Endothelial cell of umbilical vein (primary cell): ENCODE results near the gene NTN1. TPM values are rescaled to one million over a fixed set of nuclear protein-coding genes. Genes with fewer than 3 reads are reported as not detected.

Experiments
- BruUV-seq: library from RNA; stranded (reverse); fragments of 400-500 nt; replicated peaks from 2 replicates; lab custom pipeline; 2021; lab: Mats Ljungman, UMichigan
- CTCF ChIA-PET: fragments of 300-600, 350-600 bp; sonication (Branson Sonifier 250); formaldehyde crosslinking; loops from one replicate; lab custom pipeline; 2021; ENCODE audit warnings: antibody characterized with exemption, inconsistent platforms; lab: Charles Lee
- POLR2A ChIA-PET: fragments of 300-600, 350-600 bp; sonication (Branson Sonifier 250); formaldehyde crosslinking; loops from one replicate; lab custom pipeline; 2021; ENCODE audit warnings: antibody characterized with exemption, inconsistent platforms; lab: Charles Lee
- DNase-seq: peaks from one replicate; pipeline ENCODE4 v3.0.0-alpha.2; 2011; ENCODE audit warnings: low read depth, low spot score
- FAIRE-seq: peaks from 2 replicates; lab custom pipeline; 2011; peaks lifted over from hg19 to GRCh38; lab: Jason Lieb, UNC
- H2AFZ ChIP-seq: 2 replicates; pipeline ENCODE4 v1.6.0; 2012; ENCODE audit warnings: low read depth, low read length, control low read depth, inconsistent platforms
- H3K27ac ChIP-seq: 2 replicates; pipeline ENCODE4 v1.5.1; 2011; ENCODE audit warnings: low read depth, mild to moderate bottlenecking, control low read depth, low read length, moderate library complexity; ENCODE audit not compliant: insufficient read depth
- H3K27me3 ChIP-seq, 2 experiments: 2 replicates each; pipeline versions ENCODE4 v1.6.0 to v1.6.1; 2011; ENCODE audit warnings: low read length in 2 of 2, mixed read lengths in 1 of 2; ENCODE audit not compliant: control insufficient read depth in 2 of 2, insufficient read depth in 2 of 2
- H3K36me3 ChIP-seq, 2 experiments: 2 replicates in 1 of 2; 3 replicates in 1 of 2; pipeline ENCODE4 v1.5.1; 2011; ENCODE audit warnings: low read length in 2 of 2, mild to moderate bottlenecking in 1 of 2, moderate library complexity in 1 of 2; ENCODE audit not compliant: control insufficient read depth in 2 of 2, insufficient read depth in 2 of 2; ENCODE audit errors: extremely low read depth in 1 of 2
- H3K4me1 ChIP-seq: 3 replicates; pipeline ENCODE4 v1.5.1; 2011; ENCODE audit warnings: mild to moderate bottlenecking, low read length; ENCODE audit not compliant: control insufficient read depth, insufficient read depth; ENCODE audit errors: extremely low read depth
- H3K4me2 ChIP-seq: 2 replicates; pipeline ENCODE4 v1.6.1; 2011; ENCODE audit warnings: low read length, control low read depth, mixed read lengths; ENCODE audit not compliant: insufficient read depth
- H3K4me3 ChIP-seq, 3 experiments: fragments of 200-600 bp in 1 of 3; sonication (generic), shearing (Covaris generic) in 1 of 3; replicated peaks in 1 of 3; 2 replicates each; pipeline ENCODE4 v1.5.1; 2011 to 2016; ENCODE audit warnings: control low read depth in 3 of 3, low read length in 3 of 3, mild to moderate bottlenecking in 2 of 3, inconsistent platforms in 1 of 3, low read depth in 1 of 3, moderate library complexity in 1 of 3; ENCODE audit not compliant: insufficient read depth in 1 of 3
- H3K79me2 ChIP-seq: 2 replicates; pipeline ENCODE4 v1.6.0; 2012; ENCODE audit warnings: low read length, inconsistent platforms; ENCODE audit not compliant: control insufficient read depth, insufficient read depth
- H3K9ac ChIP-seq: replicated peaks from 2 replicates; pipeline ENCODE3; 2011; ENCODE audit warnings: low read length, control low read depth; ENCODE audit not compliant: insufficient read depth; ENCODE audit errors: extremely low read depth
- H3K9me1 ChIP-seq: replicated peaks from 3 replicates; pipeline ENCODE4 v1.6.0; 2011; ENCODE audit warnings: mild to moderate bottlenecking, low read length; ENCODE audit not compliant: control insufficient read depth, insufficient read depth; ENCODE audit errors: extremely low read depth
- H3K9me3 ChIP-seq: replicated peaks from 2 replicates; pipeline ENCODE4 v1.5.1; 2012; ENCODE audit warnings: low read length, inconsistent platforms; ENCODE audit not compliant: control insufficient read depth, insufficient read depth
- H4K20me1 ChIP-seq: replicated peaks from 2 replicates; pipeline ENCODE3; 2011; ENCODE audit warnings: mild to moderate bottlenecking, low read length; ENCODE audit not compliant: control insufficient read depth, insufficient read depth; ENCODE audit errors: extremely low read depth
- CTCF ChIP-seq, 2 donors: IDR thresholded peaks; 1 replicate in 1 of 2; 2 replicates in 1 of 2; pipeline ENCODE4 v1.5.1; 2011; ENCODE audit warnings: low read length in 2 of 2, mild to moderate bottlenecking in 2 of 2, moderate library complexity in 2 of 2, control low read depth in 1 of 2, inconsistent platforms in 1 of 2, low read depth in 1 of 2; ENCODE audit not compliant: insufficient read depth in 1 of 2; ENCODE audit errors: extremely low read depth in 1 of 2
- EZH2 ChIP-seq: IDR thresholded peaks from 2 replicates; pipeline ENCODE4 v1.6.1; 2012; ENCODE audit warnings: borderline replicate concordance, low read depth, mild to moderate bottlenecking, moderate library complexity, low read length, inconsistent platforms; ENCODE audit not compliant: severe bottlenecking
- FOS ChIP-seq: IDR thresholded peaks from 2 replicates; pipeline ENCODE4 v1.6.1; 2011; ENCODE audit warnings: mild to moderate bottlenecking, low read length, moderate library complexity, borderline replicate concordance; ENCODE audit not compliant: insufficient read depth
- GATA2 ChIP-seq: IDR thresholded peaks from 2 replicates; pipeline ENCODE4 v1.7.0; 2011; ENCODE audit warnings: low read depth, mild to moderate bottlenecking, moderate library complexity, mixed read lengths, low read length; ENCODE audit not compliant: insufficient read length, insufficient read depth
- JUN ChIP-seq: IDR thresholded peaks from 2 replicates; pipeline ENCODE4 v1.6.1; 2011; ENCODE audit warnings: borderline replicate concordance, low read depth; ENCODE audit not compliant: insufficient read length, insufficient read depth
- MYC ChIP-seq: IDR thresholded peaks from one replicate; pipeline ENCODE4 v1.6.1; 2011; ENCODE audit warnings: mild to moderate bottlenecking, low read depth, low read length
- POLR2A ChIP-seq: IDR thresholded peaks from 2 replicates; pipeline ENCODE4 v1.6.1; 2012; ENCODE audit warnings: low read depth, mild to moderate bottlenecking, control low read depth, low read length
- POLR2AphosphoS5 ChIP-seq: IDR thresholded peaks from 2 replicates; pipeline ENCODE4 v1.6.1; 2012; ENCODE audit warnings: low read depth, mild to moderate bottlenecking, control low read depth, low read length, moderate library complexity; ENCODE audit not compliant: insufficient read depth
- dilution Hi-C: fragments of 300-500 bp; cut with MboI; formaldehyde crosslinking; loops from one replicate; pipeline ENCODE4 v1.15.0; 2019; ENCODE audit warnings: low sequenced_read_pairs; ENCODE audit not compliant: extremely low pct_ligation_motif_present
- intact Hi-C: fragments of 100-400 bp; cut with micrococcal nuclease; formaldehyde crosslinking; loops from one replicate; pipeline ENCODE4 v1.10.0; 2022
- polyA plus RNA-seq, 4 experiments: library from polyadenylated mRNA; depleted of rRNA in 3 of 4; stranded (reverse) in 3 of 4; unstranded in 1 of 4; fragments of >200 nt; gene quantifications; 2 replicates each; pipeline versions ENCODE4 v1.2.1 to v1.2.3, GENCODE V29; 2011 to 2012; ENCODE audit warnings: missing spikeins in 1 of 4
- total RNA-seq: library from RNA; stranded (reverse); gene quantifications from 2 replicates; pipeline ENCODE4 v1.2.3, GENCODE V29; 2021
- TF ChIP-seq, protein P1 (sequence below): IDR thresholded peaks from 2 replicates; pipeline ENCODE4 v1.6.1; 2011; ENCODE audit not compliant: insufficient read depth, insufficient read length

The NTN1 gene
- total and polyA plus RNA-seq, 2 donors (not counting 3 experiments of a cell fraction or from before 2014, with no cell fraction given) = 0.10 to 0.18 TPM

GRCh38 chr17:9009096-9009495 lies 12.2 kb upstream of the NTN1 start:
- FAIRE-seq (no peak), DNase-seq (no peak)
- Histone ChIP-seq H2AFZ (no peak overlapping the region), H3K4me3 (no peak overlapping the region), H3K27ac (no peak overlapping the region), H3K9me1 (no peaks in the 10 kb centered on the region), H3K4me2 (no peak overlapping the region), H3K36me3 (no peaks in the 10 kb centered on the region), H3K27me3 (peaks cover 12 to 16% of the 10 kb centered on the region in 2 experiments), H3K9ac (no peak overlapping the region), H3K9me3 (no peaks in the 10 kb centered on the region), H3K79me2 (no peaks in the 10 kb centered on the region), H4K20me1 (no peaks in the 10 kb centered on the region), H3K4me1 (no peaks in the 10 kb centered on the region)
- intact Hi-C loops (no loop called here), dilution Hi-C loops (no loop called here)
- TF ChIP-seq GATA2 (no peak), MYC (no peak), FOS (no peak), POLR2A (no peak), CTCF (IDR thresholded peaks at IDR 0.05; ENCODE audit: extremely low read depth in 1 of 2, insufficient read depth in 1 of 2, low read depth in 1 of 2, low read length in 2 of 2) (no peak), JUN (no peak), EZH2 (no peak), POLR2AphosphoS5 (no peak)
- TF ChIP-seq, protein P1, sequence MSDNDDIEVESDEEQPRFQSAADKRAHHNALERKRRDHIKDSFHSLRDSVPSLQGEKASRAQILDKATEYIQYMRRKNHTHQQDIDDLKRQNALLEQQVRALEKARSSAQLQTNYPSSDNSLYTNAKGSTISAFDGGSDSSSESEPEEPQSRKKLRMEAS = no peak
- CTCF ChIA-PET = interaction anchor here (0.8 to 1.4 kb wide), 3 partner anchors 11 to 512 kb away, joined by 3 to 6 read pairs (median 3); no protein-coding TSS in a partner anchor
- POLR2A ChIA-PET = no interaction called here
- no TSS peak for BruUV-seq
